Stimulated activated CD4-positive, alpha-beta T cell treated with anti-CD3 and anti-CD28 coated beads, Interleukin-15, amount 100 ng/mL, for 1 hour (primary cell): ENCODE measurements around the gene OMP.
"Not testable (repeated sequence)": the region's sequence is repeated elsewhere in the genome, so short reads cannot be mapped to it uniquely, and the experiment has no call there.

Experiments
- DNase-seq, 2 donors: peaks; one replicate each; pipeline ENCODE4 v3.0.0-alpha.2; 2020; ENCODE audit warnings: low read depth in 1 of 2, low spot score in 1 of 2

OMP gene, protein sequence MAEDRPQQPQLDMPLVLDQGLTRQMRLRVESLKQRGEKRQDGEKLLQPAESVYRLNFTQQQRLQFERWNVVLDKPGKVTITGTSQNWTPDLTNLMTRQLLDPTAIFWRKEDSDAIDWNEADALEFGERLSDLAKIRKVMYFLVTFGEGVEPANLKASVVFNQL

DNA sequence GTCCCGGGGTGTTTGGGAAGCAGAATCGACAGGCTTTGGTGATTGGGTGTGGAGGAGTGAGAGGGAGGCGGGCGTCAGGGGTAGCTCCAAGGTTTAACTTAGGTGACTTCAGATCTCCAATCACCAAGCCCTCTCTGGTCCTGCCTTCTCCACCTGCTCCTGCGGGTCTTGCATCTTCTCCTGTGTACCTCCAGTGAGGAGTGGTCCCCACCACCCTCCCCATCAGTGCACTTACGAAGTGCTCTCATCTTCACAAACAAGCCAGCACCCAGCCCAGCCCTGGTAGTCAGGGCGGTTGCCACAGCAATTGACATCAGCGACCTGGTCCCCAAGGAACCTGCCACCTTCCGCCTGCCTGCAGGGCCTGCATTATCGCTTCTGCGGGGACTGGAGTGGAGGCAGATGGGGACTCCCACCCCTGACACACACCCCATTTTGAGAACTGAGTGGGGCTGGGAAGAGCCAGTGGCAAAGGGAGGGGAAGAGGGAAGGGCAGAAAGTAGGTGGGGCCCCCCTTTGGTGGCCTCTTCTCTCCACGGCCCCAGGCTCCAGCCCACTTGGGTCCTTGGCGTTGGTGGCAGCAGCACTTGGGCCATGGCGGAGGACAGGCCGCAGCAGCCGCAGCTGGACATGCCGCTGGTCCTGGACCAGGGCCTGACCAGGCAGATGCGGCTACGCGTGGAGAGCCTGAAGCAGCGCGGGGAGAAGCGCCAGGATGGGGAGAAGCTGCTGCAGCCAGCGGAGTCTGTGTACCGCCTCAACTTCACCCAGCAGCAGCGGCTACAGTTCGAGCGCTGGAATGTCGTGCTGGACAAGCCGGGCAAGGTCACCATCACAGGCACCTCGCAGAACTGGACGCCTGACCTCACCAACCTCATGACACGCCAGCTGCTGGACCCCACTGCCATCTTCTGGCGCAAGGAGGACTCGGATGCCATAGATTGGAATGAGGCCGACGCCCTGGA is at the start of gene OMP:
Gene OMP, plus strand, starts transcription at position 595 of the 965 bp plus-strand sequence. Its CDS starts 0 bp downstream, at position 595.
- no peak for DNase-seq

DNA sequence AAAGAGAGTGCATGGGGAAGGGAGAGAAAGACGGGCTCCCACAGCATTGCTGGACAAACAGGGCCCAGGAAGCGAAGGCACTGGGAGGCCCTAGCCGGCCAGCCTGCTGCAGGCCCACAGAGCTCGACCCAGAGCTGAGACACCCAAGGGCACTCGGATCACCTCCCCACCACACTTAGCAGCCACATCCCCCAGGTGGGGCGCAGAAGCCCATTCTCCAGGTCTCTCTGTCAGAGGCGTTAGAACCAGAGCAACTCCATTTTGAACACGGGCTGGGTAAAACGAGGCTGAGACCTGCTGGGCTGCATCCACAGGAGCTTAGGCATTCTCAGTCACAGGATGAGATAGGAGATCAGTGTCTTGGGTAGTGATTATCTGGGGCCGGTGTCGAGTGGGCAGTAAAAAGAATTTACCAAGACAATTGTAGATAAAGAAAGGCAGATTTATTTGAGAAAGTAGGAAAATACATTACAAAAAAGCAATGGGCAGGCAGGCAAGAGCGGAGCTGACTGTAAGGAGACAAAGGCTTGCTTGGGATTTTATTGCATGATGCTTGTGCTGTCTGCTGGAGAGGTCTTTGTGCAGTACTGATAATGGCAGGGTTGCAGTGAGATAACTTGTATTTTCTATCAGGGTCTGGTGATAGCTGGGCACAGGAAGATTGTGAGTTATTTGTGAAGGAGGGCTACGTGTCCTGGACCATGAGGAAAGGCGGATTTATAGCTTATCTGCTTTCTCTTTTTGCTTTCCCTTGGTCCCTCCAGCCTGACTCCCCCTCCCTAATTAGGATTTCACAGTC is 49.2 kb upstream of the OMP start:
- no peak for DNase-seq

DNA sequence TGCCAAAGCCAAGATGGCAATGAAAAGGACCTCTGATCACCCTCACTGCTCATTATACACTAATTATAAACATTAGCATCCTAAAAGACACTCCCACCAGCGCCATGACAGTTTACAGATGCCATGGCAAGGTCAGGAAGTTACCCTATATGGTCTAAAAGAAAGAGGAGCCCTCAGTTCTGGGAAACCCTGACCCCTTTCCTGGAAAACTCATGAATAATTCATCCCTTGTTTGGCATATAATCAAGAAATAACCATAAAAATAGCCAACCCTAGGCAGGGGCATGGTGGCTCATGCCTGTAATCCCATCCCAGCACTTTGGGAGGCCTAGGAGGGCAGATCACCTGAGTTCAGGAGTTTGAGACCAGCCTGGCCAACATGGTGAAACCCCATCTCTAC is 48.6 kb upstream of the OMP start:
- DNase-seq, result no peak

DNA sequence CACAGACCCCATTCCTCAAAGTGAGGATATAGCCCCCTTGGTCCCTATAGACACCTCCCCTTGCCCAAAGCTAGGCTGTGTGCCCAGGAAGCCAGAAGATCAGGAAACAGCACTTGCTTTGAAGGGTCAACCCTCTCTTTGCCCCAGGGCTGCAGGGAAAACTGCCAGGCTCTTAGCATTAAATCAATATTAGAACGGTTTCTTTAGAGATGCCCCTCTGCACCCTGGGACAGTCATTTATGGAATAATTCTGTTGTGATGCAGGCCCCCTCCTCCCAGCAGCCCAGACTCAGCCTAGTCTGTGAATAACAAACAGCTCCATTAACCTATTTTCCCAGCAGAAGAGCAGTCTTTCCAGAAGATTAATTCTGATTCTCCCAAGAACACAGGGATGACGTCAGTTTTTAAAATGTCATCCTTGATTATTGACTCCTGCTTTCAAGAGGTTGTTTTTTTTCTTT is 47.5 kb upstream of the OMP start:
- no peak for DNase-seq

DNA sequence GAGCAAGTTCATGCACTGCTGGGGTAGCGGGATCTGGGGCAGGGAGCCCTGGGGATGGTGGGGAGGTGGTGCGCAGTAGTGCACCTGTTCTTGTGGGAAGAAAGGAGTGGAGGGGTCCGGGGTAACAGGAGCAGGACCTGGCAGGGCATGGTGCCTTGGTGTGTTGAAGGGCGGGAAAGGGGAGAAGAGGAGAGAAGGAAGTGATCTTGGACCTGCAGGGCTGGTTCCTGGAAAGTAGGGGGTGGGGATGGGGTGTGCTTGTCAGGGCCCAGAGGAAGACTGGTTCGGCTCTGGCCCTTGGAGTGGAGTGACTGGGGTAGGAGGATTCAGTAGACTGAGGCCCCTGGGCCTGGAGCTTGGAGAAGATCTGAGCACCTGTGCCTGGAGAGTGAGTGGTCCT is 46.7 kb upstream of the OMP start:
- no peak for DNase-seq

DNA sequence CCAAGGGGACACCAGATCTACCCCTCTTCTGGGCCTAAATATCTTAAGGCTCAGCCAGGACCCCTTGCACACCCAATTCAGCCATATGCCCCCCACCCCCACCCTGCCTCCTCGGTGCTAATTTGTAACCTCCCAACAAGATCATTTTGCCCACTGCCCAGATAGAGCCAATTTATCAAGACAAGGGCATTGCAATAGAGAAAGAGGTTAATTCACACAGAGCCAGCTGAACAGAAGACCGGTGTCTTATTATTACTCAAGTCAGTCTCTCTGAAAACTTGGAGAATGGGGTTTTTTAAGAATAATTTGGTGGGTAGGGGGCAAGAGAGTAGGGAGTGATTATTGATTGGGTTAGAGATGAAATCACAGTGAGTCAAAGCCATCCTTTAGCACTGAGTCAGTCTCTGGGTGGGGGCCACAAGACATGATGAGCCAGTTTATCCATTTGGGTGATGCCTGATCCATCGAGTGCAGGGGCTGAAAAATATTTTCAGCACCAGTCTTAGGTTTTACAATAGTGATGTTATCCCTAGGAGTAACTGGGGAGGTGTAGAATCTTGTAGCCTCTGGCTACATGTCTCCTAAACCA is 45.7 kb upstream of the OMP start:
- DNase-seq, result no peak

DNA sequence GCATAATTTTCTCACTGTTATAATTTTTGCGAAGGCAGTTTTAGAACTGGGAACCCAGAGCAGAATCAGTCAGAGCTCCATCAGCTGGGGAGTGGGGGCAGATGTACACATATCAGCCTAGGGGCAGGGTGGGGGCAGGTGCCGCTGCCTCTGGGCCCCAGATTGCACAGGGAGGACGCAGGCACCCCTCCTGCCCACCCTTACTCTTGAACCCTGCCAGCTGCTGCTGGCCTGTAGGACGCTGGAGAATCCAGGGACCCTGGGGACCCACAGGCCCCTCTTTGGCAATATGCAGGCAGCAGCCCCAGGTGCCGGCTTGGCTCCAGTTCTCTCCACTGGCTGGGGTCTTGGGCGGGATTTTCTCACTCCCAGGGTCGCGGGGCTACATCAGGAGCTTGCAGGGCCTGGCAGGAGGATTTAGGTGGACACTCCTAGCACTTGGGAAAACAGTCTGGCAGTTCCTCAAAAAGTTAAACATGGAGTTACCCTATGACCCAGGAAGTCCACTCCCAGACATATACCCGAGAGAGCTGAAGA is 44.6 kb upstream of the OMP start:
- no peak for DNase-seq

DNA sequence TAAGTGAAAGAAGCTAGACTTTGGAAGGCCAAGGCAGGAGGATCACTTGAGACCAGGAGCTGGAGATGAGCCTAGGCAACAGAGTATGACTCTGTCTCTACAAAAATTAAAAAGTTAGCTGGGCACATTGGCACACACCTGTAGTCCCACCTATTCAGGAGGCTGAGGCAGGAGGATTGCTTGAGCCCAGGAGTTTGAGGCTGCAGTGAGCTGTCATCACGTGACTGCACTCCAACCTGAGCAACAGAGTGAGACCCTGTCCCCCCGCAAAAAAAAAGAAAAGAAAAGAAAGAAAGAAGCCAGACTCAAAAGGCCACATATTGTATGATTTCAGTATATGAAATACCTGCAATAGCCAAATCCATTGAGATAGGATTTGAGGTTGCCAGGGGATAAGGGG is 43.7 kb upstream of the OMP start:
- no peak for DNase-seq

DNA sequence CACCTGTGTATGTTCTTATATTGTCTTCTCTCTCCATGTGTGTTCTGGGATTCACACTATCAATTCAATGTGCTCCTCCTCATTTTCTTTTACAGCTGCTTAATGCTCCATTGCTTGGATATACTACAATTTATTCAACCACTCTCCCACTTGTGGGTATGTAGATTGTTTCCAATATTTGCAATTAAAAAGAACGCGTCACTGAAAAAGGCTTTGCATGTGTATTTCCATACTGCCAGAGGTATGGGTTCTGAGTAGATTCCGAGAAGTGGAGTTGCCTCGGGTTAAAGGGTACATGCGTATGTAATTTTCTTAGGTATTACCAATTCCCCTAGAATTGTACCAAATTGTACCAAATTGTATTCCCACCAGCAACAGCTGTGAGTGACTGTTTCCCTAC is 42.8 kb upstream of the OMP start:
- DNase-seq, result no peak

DNA sequence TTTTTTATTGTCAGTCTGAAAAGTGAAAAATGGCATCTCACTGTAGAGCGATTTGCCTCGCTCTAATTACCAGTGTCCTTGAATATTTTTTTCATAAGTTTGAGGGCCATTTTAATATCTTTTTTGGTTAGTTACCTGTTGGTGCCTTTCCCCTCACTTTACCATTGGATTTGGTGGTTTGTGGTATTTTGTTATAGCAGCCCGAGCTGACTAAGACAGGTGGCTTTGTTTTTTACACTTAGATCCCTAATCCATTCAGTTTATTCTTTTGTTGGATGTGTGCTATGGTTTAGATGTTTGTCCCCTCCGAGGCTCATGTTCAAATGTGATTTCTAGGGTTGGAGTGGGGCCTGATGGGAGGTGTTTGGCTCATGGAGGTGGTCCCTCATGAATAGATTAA is 42.4 kb upstream of the OMP start:
- DNase-seq, result no peak

DNA sequence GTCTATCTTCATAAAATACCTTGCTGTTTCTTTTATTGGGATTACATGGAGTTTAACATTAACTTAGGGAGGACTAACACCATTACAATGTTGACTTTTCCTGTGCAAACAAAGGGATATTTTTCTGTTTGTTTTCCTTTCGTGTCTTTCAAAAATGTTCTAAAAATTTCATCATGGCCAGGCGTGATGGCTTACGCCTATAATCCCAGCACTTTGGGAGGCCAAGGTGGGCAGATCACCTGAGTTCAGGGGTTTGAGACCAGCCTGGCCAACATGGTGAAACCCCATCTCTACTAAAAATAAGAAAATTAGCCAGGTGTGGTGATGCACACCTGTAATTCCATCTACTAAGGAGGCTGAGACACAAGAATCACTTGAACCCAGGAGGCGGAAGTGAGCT is 41.4 kb upstream of the OMP start:
- DNase-seq, result not testable (repeated sequence)

DNA sequence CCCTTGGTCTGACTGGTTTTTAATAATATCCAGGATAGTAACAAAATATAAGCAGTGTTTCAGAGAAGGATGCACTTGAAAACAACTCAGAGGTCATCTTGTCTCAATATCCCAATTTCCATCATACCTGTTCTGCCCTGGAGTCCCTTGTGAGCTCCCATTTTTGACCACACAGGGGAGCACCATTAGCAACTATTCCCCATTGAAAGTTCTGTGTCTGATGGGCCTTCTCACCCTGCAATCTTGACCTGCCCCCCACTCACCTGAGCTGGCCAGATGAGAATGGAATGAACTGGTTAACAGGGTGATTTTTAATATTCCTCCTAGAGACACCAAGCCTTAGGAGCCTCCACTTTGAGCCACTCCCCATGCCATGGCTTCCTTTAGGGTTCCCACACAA is 39.7 kb upstream of the OMP start:
- no peak for DNase-seq

DNA sequence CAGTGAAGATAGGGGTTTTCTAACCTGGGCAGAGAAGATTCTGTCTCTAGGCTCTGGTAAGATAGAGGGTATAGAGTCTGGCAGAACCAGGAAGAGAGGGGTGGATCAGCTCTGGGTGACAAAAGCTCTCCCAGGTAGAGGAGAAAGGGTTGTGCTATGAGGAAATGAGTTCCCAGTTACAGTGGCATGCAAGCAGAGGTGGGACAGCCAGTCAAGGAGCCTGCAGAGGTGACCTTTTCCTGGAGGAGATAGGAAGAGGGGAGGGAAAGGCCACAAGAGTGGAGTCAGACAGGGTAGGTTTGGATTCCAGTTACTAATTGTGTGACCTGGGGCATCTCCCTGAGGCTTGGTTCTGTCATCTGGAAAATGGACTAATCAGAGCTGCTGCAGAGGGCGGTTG is 39.2 kb upstream of the OMP start:
- no peak for DNase-seq

DNA sequence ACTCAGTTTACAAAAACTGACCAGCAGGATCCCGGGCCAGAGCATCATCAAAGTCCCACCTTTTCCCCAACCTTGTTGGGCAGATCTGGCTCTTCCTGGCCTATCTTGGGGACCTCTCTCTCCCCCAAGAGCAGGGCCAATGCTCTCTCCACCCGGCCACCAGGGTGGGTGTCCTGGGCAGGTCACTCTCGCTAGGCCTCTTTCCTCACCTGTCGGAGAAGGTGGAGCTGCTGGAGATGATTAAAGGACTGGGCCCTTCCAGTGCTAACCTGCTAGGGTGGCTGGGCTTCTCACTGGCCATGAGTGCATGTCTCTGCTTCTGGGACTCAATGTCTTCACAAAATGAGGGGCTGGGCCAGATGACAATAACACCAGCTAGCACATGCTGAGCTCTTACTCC is 38.8 kb upstream of the OMP start:
- no peak for DNase-seq

DNA sequence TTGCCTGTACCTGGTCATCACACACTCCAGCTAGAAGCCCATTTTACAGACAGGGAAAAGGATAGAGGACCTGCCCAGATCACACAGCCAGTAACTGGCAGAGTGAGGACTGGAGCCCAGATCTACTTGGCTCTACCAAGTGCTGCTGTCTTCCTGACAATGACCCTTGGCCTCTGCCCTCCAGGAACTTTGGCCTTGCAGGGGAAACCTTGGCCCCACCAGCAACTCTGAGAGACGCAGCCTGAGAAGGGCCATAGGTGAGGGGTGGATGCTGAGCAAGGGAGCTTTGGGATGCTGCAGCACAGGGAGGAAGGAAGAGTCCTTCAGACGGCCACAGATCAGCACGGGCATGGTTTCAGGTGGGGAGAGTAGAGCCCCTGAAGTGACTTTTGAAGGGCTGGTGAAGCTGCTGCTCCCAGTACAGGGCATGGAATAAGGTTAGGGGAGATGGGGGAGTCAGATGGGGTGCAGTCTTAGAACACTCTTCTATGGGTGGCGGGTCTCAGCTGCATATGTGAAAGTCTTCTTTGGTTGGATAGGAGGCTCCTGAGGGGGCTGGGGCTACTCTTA is 37.9 kb upstream of the OMP start:
- no peak for DNase-seq

DNA sequence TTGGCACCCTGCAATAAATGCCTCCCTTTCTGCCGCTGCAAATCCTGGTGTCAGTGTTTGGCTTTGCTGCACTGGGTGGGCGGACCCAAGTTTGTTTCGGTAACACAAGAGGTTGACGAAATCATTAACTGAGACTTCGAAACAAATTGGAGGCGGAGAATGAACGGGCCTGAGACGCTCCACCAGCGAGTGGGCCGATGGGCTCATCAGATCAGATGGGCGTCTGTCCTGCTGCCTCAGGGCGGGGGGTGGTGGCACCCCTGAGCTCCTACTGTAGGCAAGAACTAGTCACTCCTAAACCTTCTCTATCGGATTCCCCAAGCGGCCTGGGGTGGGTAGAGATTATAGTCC is 36.8 kb upstream of the OMP start:
- no peak for DNase-seq

DNA sequence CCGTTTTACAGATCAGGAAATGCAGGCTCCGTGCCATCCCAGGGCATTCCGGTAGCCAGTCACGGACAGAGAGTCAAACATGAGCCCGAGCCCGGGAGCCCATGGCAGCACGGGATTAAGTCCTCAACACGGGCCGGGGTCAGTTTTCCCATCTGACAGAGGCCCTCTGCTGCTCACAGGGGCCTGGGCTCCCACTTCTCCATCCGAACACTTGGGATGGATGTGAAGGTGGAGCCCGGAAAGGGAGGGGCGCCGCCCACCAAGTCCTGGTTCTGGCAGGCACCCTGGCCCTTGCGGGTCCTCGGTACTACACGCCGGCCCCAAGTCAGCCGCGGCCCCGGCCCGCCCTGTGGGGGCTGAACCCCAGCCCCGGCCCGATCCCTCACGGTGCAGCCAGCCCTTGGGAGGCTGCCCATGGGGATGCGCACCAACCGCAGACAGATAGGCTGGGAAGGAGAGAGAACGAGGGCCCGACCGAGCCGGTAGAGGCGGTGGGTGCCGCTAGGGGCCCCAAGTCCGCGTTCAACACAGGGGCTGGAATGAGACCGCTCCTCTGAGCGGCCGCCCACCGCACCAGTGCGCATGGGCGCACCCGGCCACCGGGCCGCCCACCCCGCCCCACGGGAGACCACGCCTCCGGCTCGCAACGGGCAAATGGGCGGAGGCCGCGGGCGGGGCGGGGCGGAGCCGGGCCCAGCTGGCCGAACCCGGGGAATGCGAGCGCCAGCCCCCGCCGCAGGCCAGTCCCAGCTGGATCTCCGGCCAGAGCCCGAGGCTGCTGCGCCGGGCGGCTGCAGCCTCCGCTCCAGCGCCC is 36.2 kb upstream of the OMP start, which contains the start of gene CAPN5:
Gene CAPN5, plus strand, starts transcription at position 743 of the 814 bp plus-strand sequence. CDS start 17,916 bp downstream, outside the sequence.
- DNase-seq, result peak; percentile 74 to 86

DNA sequence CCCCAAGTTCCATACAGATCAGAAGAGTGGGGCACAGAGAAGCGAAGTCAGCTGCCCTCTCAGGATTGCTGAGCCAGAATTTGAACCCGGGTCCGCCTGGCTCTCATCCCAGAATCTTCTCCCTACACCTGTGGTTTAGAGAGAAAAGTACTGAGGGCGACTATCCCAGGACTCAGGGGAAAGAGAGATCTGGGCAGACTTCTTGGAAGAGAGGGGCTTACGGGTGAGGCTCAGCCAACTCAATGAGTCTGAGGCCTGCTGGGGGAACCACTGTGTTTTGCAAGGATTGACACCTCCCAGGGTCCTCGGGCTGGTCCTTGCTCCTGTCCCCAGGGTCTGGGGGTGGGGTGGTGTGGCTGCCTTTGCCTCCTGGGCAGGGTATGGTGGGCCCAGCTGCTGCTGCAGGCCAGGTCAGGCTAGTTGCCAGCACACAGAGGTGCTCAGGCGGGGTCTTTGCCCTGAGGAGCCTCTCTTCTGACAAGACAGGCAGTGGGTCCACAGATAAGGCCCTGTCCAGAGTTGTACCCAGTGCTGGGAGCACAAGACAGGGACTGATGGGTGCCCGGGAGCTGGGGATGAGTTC is 34.7 kb upstream of the OMP start:
- DNase-seq, result no peak
